Mucosa of stomach (tissue), 1 donor: ENCODE data around the gene ATXN1L.
"Not testable (repeated sequence)": the region's sequence is repeated elsewhere in the genome, so short reads cannot be mapped to it uniquely, and the experiment has no call there.

Experiments used
- H3K27me3 ChIP-seq: one replicate; pipeline ENCODE4 v1.7.0; 2013; ENCODE audit warnings: mild to moderate bottlenecking, low read length; ENCODE audit not compliant: control insufficient read depth, insufficient read depth
- H3K36me3 ChIP-seq: one replicate; pipeline ENCODE4 v1.7.0; 2013; ENCODE audit warnings: low read length; ENCODE audit not compliant: control insufficient read depth, insufficient read depth
- H3K4me1 ChIP-seq: one replicate; pipeline ENCODE4 v1.7.0; 2013; ENCODE audit warnings: mild to moderate bottlenecking, low read length; ENCODE audit not compliant: control insufficient read depth, insufficient read depth
- H3K4me3 ChIP-seq: one replicate; pipeline ENCODE4 v1.7.0; 2013; ENCODE audit warnings: low read length
- H3K9ac ChIP-seq: one replicate; pipeline ENCODE4 v1.7.0; 2013; ENCODE audit warnings: mild to moderate bottlenecking, low read length, moderate library complexity
- H3K9me3 ChIP-seq: one replicate; pipeline ENCODE4 v1.7.0; 2013; ENCODE audit warnings: mild to moderate bottlenecking, low read length, moderate library complexity; ENCODE audit not compliant: control insufficient read depth
- donor health status: Pancreatic carcinoma.

ATXN1L gene

DNA sequence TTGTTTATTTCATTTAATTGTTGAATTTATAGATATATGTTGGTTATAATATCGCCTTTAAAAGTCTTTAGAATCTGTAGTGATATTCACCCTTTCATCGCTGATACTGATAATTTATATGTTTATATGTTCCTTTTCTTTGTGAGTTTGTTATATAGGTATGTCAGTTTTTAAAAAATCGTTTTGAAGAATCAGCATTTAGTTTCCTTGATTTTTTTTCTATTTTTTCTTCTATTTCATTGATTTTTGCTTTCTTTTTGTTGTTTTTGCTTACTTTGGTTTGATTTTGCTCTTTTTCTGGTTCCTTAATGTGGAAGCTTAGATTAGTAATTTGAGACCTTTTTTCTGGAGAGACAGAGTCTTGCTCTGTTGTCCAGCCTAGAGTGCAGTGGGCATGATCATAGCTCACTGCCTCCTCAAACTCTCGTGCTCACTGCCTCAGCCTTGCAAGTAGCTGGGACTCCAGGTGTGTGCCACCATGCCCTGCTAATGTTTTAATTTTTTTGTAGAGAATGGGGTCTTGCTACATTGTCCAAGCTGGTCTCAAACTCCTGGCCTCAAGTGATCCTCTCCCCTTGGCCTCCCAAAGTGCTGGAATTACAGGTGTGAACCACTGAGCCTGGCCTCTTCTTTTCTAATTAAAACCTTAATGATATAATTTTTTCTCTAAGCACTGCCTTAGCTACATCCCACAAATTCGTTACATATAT lies 57.0 kb downstream of the ATXN1L start:
- Histone ChIP-seq H3K9ac (no peak overlapping the region), H3K4me3 (no peak overlapping the region), H3K36me3 (no peaks in the 10 kb centered on the region), H3K9me3 (no peaks in the 10 kb centered on the region), H3K4me1 (peaks cover 10% of the 10 kb centered on the region), H3K27me3 (no peaks in the 10 kb centered on the region)

DNA sequence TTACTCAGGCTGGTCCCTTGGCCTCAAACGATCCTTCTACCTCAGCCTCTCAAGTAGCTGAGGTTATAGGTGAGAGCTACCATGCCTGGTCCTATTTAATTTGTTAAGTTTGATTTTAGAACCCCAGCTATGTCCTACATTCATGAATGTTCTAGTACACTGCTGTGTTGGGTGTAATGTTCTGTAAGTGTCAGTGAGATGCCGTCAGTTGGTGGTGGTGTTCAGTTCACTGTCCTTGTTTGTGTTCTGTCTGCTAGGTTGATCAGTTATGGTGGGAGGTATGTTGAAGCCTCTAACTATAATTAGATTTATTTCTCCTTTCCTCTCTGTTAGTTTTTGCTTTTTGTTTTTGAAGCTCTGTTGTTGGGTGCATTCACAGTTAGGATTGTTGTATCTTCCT lies 57.8 kb downstream of the ATXN1L start:
- Histone ChIP-seq H3K36me3 (no peaks in the 10 kb centered on the region), H3K4me1 (peaks cover 4% of the 10 kb centered on the region)

DNA sequence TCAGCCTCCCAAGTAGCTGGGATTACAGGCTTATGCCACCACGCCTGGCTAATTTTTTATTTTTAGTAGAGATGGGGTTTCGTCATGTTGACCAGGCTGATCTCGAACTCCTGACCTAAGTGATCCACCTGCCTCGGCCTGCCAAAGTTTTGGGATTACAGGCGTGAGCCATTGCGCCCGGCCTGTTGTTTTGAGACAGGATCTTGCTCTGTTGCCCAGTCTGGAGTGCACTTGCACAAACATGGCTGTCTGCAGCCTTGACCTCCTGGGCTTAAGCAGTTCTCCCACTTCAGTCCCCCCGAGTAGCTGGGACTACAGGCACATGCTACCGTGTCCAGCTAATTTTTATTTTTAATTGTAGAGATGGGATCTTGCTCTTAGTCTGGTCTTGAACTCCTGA lies 58.5 kb downstream of the ATXN1L start:
- Histone ChIP-seq H3K36me3 (no peaks in the 10 kb centered on the region), H3K4me3 (no peak overlapping the region), H3K4me1 (peaks cover 4% of the 10 kb centered on the region), H3K27me3 (no peaks in the 10 kb centered on the region), H3K9me3 (no peaks in the 10 kb centered on the region), H3K9ac (no peak overlapping the region)

More for the DNA sequence above, 57.8 kb downstream of the ATXN1L start:
- no peak overlapping the region for H3K9ac ChIP-seq
- no peak overlapping the region for H3K4me3 ChIP-seq
- H3K9me3 ChIP-seq: no peaks in the 10 kb centered on the region
- no peaks in the 10 kb centered on the region for H3K27me3 ChIP-seq

DNA sequence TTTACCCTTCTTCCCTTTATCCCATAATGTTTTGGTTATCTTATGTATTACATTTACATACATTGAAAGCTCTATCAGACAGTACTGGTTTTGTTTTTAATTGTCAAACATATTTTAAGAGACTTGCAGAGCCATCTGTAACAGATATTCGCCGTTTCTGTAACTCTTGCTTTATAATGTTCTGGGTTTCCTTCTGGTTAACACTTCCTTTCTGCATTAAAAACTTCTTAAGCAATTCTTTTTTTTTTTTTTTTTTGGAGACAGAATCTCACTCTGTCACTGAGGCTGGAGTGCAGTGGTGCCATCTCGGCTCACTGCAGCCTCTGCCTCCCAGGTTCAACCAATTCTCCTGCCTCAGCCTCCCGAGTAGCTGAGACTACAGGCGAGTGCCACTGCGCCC lies 60.0 kb downstream of the ATXN1L start:
- not testable (repeated sequence) for H3K9ac ChIP-seq, H3K4me1 ChIP-seq, H3K36me3 ChIP-seq, H3K9me3 ChIP-seq, H3K4me3 ChIP-seq, H3K27me3 ChIP-seq
